Cardiac muscle cell (in vitro differentiated cells and primary cell): ENCODE measurements around the gene RGN. TPM values are rescaled to one million over a fixed set of nuclear protein-coding genes. Genes with fewer than 3 reads are reported as not detected.
"Not testable (repeated sequence)": the region's sequence is repeated elsewhere in the genome, so short reads cannot be mapped to it uniquely, and the experiment has no call there.

ENCODE experiments used
- DNase-seq, 2 donors: peaks; one replicate each; pipeline versions ENCODE4 v3.0.0 to v3.0.0-alpha.2; 2010 to 2017; ENCODE audit warnings: low read depth in 1 of 2, low spot score in 1 of 2
- H3K27ac ChIP-seq: fragments of 200-600 bp; sonication (generic); 2 replicates; pipeline ENCODE4 v1.5.1; 2016
- H3K27me3 ChIP-seq: fragments of 200-600 bp; sonication (generic); 2 replicates; pipeline ENCODE4 v1.6.0; 2016; ENCODE audit warnings: control low read depth
- H3K36me3 ChIP-seq: fragments of 200-600 bp; sonication (generic); 2 replicates; pipeline ENCODE4 v1.5.1; 2016; ENCODE audit warnings: control low read depth
- H3K4me1 ChIP-seq: fragments of 200-600 bp; sonication (generic); 2 replicates; pipeline ENCODE4 v1.8.1; 2017; ENCODE audit warnings: low read depth, mild to moderate bottlenecking, mixed run types
- H3K4me3 ChIP-seq: fragments of 200-600 bp; sonication (generic); 2 replicates; pipeline ENCODE4 v1.5.1; 2016; ENCODE audit warnings: mild to moderate bottlenecking
- H3K9me3 ChIP-seq: fragments of 200-600 bp; sonication (generic); 2 replicates; pipeline ENCODE4 v1.5.1; 2017; ENCODE audit warnings: low read depth, mild to moderate bottlenecking, control low read depth
- CTCF ChIP-seq: IDR thresholded peaks from 2 replicates; pipeline ENCODE4 v1.5.1; 2012; ENCODE audit warnings: low read depth, mild to moderate bottlenecking, low read length
- polyA plus RNA-seq: library from polyadenylated mRNA; unstranded; fragments of >200 nt; fragmentation: Nextera tagmentation; extraction: Ambion mirVana; gene quantifications from 2 replicates; pipeline ENCODE4 v1.2.1, GENCODE V29; 2016
- total RNA-seq: library from RNA; depleted of rRNA; stranded (reverse); fragments of >200 nt; gene quantifications from 2 replicates; pipeline ENCODE4 v1.2.3, GENCODE V29; 2016

RGN gene
- total and polyA plus RNA-seq, 2 experiments from 2014 or later = 5.7 to 31.6 TPM

GRCh38 chrX:47129157-47129898 lies 51.1 kb downstream of the RGN start:
- no peak for TF ChIP-seq CTCF
- Histone ChIP-seq H3K9me3 (no peaks in the 10 kb centered on the region), H3K27me3 (no peaks in the 10 kb centered on the region), H3K4me1 (no peaks in the 10 kb centered on the region), H3K4me3 (peak overlapping the region; percentile 63), H3K36me3 (no peaks in the 10 kb centered on the region), H3K27ac (no peak overlapping the region)
- peak; percentile 86 to 97 for DNase-seq

GRCh38 chrX:47129899-47130358 lies 51.7 kb downstream of the RGN start:
- peak in 1 of 2 donors; percentile 9 for DNase-seq
- no peak for TF ChIP-seq CTCF
- Histone ChIP-seq H3K4me1 (no peaks in the 10 kb centered on the region), H3K4me3 (peak overlapping the region; percentile 63), H3K27ac (no peak overlapping the region), H3K36me3 (no peaks in the 10 kb centered on the region), H3K27me3 (no peaks in the 10 kb centered on the region), H3K9me3 (no peaks in the 10 kb centered on the region)

- Histone ChIP-seq H3K4me1 (no peaks in the 10 kb centered on the region), H3K36me3 (no peaks in the 10 kb centered on the region), H3K4me3 (no peak overlapping the region), H3K9me3 (no peaks in the 10 kb centered on the region), H3K27ac (no peak overlapping the region), H3K27me3 (no peaks in the 10 kb centered on the region)
- no peak for TF ChIP-seq CTCF
- no peak for DNase-seq
These were observed 55.2 kb downstream of the RGN start for GRCh38 chrX:47133493-47133892.

DNA sequence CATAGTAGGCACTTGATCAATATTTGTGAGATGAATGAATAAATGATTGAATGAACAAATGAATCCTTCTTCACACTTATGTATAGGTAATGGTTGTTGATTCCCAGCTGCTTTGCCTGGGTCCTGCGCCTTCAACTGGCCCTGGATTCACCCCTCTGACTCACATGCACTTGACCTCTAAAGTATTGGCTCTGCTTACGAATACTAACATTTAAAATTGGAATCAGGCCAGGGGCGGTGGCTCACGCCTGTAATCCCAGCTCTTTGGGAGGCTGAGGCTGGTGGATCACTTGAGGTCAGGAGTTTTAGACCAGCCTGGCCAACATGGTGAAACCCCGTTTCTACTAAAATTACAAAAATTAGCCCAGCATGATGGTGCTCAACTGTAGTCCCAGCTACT lies 57.4 kb downstream of the RGN start:
- H3K27ac ChIP-seq, H3K4me3 ChIP-seq, H3K27me3 ChIP-seq, H3K4me1 ChIP-seq, H3K36me3 ChIP-seq, H3K9me3 ChIP-seq: not testable (repeated sequence)
- peak in 1 of 2 donors; percentile 33 for DNase-seq

DNA sequence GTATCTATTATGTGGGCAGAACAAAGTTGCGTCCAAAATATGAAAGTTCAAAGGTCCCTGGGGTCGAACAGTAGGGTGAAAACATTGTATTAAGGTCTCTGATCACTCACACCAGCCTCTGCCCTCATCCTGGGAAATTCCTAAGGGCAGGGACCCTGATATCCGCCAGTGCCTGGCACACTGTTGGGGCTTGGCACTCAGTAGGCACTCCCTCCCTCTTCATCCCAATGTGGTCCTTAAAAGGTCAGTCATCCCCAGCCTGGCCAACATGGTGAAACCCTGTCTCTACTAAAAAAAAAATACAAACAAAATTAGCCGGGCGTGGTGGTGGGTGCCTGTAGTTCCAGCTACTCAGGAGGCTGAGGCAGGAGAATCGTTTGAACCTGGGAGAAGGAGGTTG lies 59.9 kb downstream of the RGN start:
- H3K9me3 ChIP-seq = no peaks in the 10 kb centered on the region
- no peak for DNase-seq
- TF ChIP-seq CTCF = no peak
- H3K36me3 ChIP-seq = no peaks in the 10 kb centered on the region
- no peaks in the 10 kb centered on the region for H3K4me1 ChIP-seq
- no peak overlapping the region for H3K4me3 ChIP-seq
- no peak overlapping the region for H3K27ac ChIP-seq
- H3K27me3 ChIP-seq = no peaks in the 10 kb centered on the region

Other genes starting within 250 kb of the RGN start
- 2.4 and 2.7 TPM in 2 replicates for gene RP2, start 241.4 kb upstream of the RGN start, total RNA-seq
- 3.8 and 5.4 TPM in 2 replicates for gene RP2, start 241.4 kb upstream of the RGN start, polyA plus RNA-seq
- 5.1 and 8.6 TPM in 2 replicates for gene JADE3, start 166.0 kb upstream of the RGN start, total RNA-seq
- gene JADE3, start 166.0 kb upstream of the RGN start, polyA plus RNA-seq = 6.0 and 7.0 TPM in 2 replicates
- gene NDUFB11, start 66.3 kb downstream of the RGN start, total RNA-seq = 87.2 and 156 TPM in 2 replicates
- gene NDUFB11, start 66.3 kb downstream of the RGN start, polyA plus RNA-seq = 244 and 269 TPM in 2 replicates
- gene RBM10, start 66.8 kb downstream of the RGN start, total RNA-seq = 64.7 and 70.0 TPM in 2 replicates
- gene RBM10, start 66.8 kb downstream of the RGN start, polyA plus RNA-seq = 48.7 and 52.5 TPM in 2 replicates
- 324 and 386 TPM in 2 replicates for gene UBA1, start 115.4 kb downstream of the RGN start, total RNA-seq
- gene UBA1, start 115.4 kb downstream of the RGN start, polyA plus RNA-seq = 280 and 319 TPM in 2 replicates
- gene CDK16, start 140.2 kb downstream of the RGN start, total RNA-seq = 391 and 422 TPM in 2 replicates
- gene CDK16, start 140.2 kb downstream of the RGN start, polyA plus RNA-seq = 481 and 575 TPM in 2 replicates
- 120 and 130 TPM in 2 replicates for gene USP11, start 154.6 kb downstream of the RGN start, total RNA-seq
- gene USP11, start 154.6 kb downstream of the RGN start, polyA plus RNA-seq = 312 and 337 TPM in 2 replicates